HG03521 (cell line): ENCODE measurements around the gene ANKIB1.
"Not testable (repeated sequence)": the region's sequence is repeated elsewhere in the genome, so short reads cannot be mapped to it uniquely, and the experiment has no call there.

Experiments used
- ATAC-seq: cut with Tn5 transposase; IDR thresholded peaks from one replicate; pipeline ENCODE4 v1.9.1; 2021; ENCODE audit warnings: mild to moderate bottlenecking, moderate library complexity; ENCODE audit not compliant: unreplicated experiment

The ANKIB1 gene

GRCh38 chr7:92400013-92400412 lies 154.2 kb downstream of the ANKIB1 start:
- ATAC-seq = no peak

GRCh38 chr7:92402920-92403759 lies 157.4 kb downstream of the ANKIB1 start:
- ATAC-seq = no peak

GRCh38 chr7:92403760-92404074 lies 157.9 kb downstream of the ANKIB1 start:
- no peak for ATAC-seq

GRCh38 chr7:92404170-92404614 lies 158.4 kb downstream of the ANKIB1 start:
- no peak for ATAC-seq

GRCh38 chr7:92409357-92409756 lies 163.6 kb downstream of the ANKIB1 start:
- no peak for ATAC-seq

GRCh38 chr7:92410162-92410561 lies 164.4 kb downstream of the ANKIB1 start:
- ATAC-seq = not testable (repeated sequence)

- no peak for ATAC-seq
Measured at GRCh38 chr7:92412745-92413144, 167.0 kb downstream of the ANKIB1 start.

- no peak for ATAC-seq
Measured at GRCh38 chr7:92413550-92413949, 167.8 kb downstream of the ANKIB1 start.

- no peak for ATAC-seq
Measured at GRCh38 chr7:92415225-92415624, 169.5 kb downstream of the ANKIB1 start.

- ATAC-seq = no peak
Measured at GRCh38 chr7:92417913-92418312, 172.1 kb downstream of the ANKIB1 start.

GRCh38 chr7:92421676-92422435 lies 176.1 kb downstream of the ANKIB1 start:
- no peak for ATAC-seq

GRCh38 chr7:92422926-92423325 lies 177.2 kb downstream of the ANKIB1 start:
- ATAC-seq = no peak

- no peak for ATAC-seq
Measured at GRCh38 chr7:92423710-92424131, 177.9 kb downstream of the ANKIB1 start.

- ATAC-seq = no peak
Measured at GRCh38 chr7:92425311-92425947, 179.7 kb downstream of the ANKIB1 start.

GRCh38 chr7:92427193-92427592 lies 181.4 kb downstream of the ANKIB1 start:
- ATAC-seq = no peak

- no peak for ATAC-seq
Measured at GRCh38 chr7:92432299-92432946, 186.6 kb downstream of the ANKIB1 start.

- no peak for ATAC-seq
Measured at GRCh38 chr7:92433019-92433418, 187.2 kb downstream of the ANKIB1 start.

- no peak for ATAC-seq
Measured at GRCh38 chr7:92435542-92435941, 189.8 kb downstream of the ANKIB1 start.

- ATAC-seq = no peak
Measured at GRCh38 chr7:92436612-92437445, 191.1 kb downstream of the ANKIB1 start.

GRCh38 chr7:92437956-92438491 lies 192.2 kb downstream of the ANKIB1 start:
- no peak for ATAC-seq
